ENCODE results near the gene MAP1S. TPM values are rescaled to one million over a fixed set of nuclear protein-coding genes. Genes with fewer than 3 reads are reported as not detected.

MAP1S gene
- total and polyA plus RNA-seq, 2 of the 4 experiments (the other 2 are of a cell fraction): 6.1 to 48.6 TPM

- Histone ChIP-seq H3K23ac (ENCODE audit: low read depth, low read length) (no peak overlapping the region), H3K4ac (ENCODE audit: low read depth, low read length) (no peak overlapping the region), H3K79me1 (ENCODE audit: low read depth in 1 of 2, low read length in 2 of 2) (no peaks in the 10 kb centered on the region), H2AK9ac (replicated peaks; ENCODE audit: low read depth, low read length, poor library complexity) (no peak overlapping the region), H3K56ac (ENCODE audit: extremely low read depth, insufficient read depth, low read length) (no peak overlapping the region), H4K5ac (ENCODE audit: low read depth, low read length) (no peak overlapping the region), H2AFZ (replicated peaks; ENCODE audit: low read length, poor library complexity) (no peak overlapping the region), H3K4me1 (ENCODE audit: control insufficient read depth, insufficient read depth, low read length) (peaks cover 8% of the 10 kb centered on the region), H3K27ac (ENCODE audit: insufficient read depth, low read length) (no peak overlapping the region), H3K14ac (replicated peaks; ENCODE audit: low read depth, low read length) (no peak overlapping the region), H2BK20ac (ENCODE audit: low read depth, low read length) (no peak overlapping the region), H2BK5ac (ENCODE audit: low read depth, low read length, poor library complexity, severe bottlenecking) (no peak overlapping the region), H3K18ac (ENCODE audit: low read depth, low read length) (no peak overlapping the region), H3K36me3 (ENCODE audit: control insufficient read depth, insufficient read depth, low read length) (no peaks in the 10 kb centered on the region), H3K9ac (ENCODE audit: low read depth, low read length) (no peak overlapping the region), H4K20me1 (ENCODE audit: insufficient read depth, low read length) (peaks cover 4% of the 10 kb centered on the region), H4K91ac (ENCODE audit: insufficient read depth, low read depth, low read length) (no peak overlapping the region), H3K27me3 (ENCODE audit: control insufficient read depth, insufficient read depth, low read length) (peaks cover 21% of the 10 kb centered on the region), H2BK120ac (ENCODE audit: low read depth, low read length) (no peak overlapping the region), H3K4me3 (ENCODE audit: insufficient read depth, low read depth, low read length) (no peak overlapping the region), H4K8ac (ENCODE audit: low read depth in 2 of 2, low read length in 2 of 2) (no peak overlapping the region), H3K9me3 (ENCODE audit: control insufficient read depth, insufficient read depth, low read length) (no peaks in the 10 kb centered on the region), H2BK15ac (ENCODE audit: low read depth, low read length) (no peak overlapping the region), H3K9me1 (ENCODE audit: insufficient read depth, low read length) (peaks cover 13% of the 10 kb centered on the region), H3K4me2 (ENCODE audit: low read depth, low read length) (no peak overlapping the region), H2AK5ac (ENCODE audit: low read depth, low read length) (no peak overlapping the region)
- ChIA-PET POLR2A (ENCODE audit: unreplicated experiment) (no interaction called here), CTCF (no interaction called here)
- TF ChIP-seq CTCF (conservative IDR thresholded peaks at IDR 0.05; ENCODE audit: low read depth, low read length): no peak
- no peak for TF ChIP-seq MAFK (IDR thresholded peaks at IDR 0.05; ENCODE audit: low read depth, low read length)
- TF ChIP-seq MXI1 (IDR thresholded peaks at IDR 0.05; ENCODE audit: borderline replicate concordance, low read depth, low read length): no peak
- WGBS, 2 experiments (ENCODE audit: extremely low coverage in 2 of 2, insufficient read length in 1 of 2): no CpG with 5 or more reads among the region's 4 CpGs
- dilution Hi-C loops (cut with HindIII; ENCODE audit: low sequenced_read_pairs, unreplicated experiment): no loop called here
- DNase-seq: no peak
- in situ Hi-C loops (cut with MboI; ENCODE audit: low sequenced_read_pairs): no loop called here
- no TSS peak for BruUV-seq (replicated peaks)
- ATAC-seq (ENCODE audit: low read depth): no peak
- intact Hi-C loops (cut with micrococcal nuclease): no loop called here
Measured at GRCh38 chr19:17684256-17684655, 35.0 kb upstream of the MAP1S start.
